Activated CD4-positive, alpha-beta T cell treated with anti-CD3 and anti-CD28 coated beads for 36 hours (primary cell): Measurements from ENCODE around the gene TIPARP. TPM values are rescaled to one million over a fixed set of nuclear protein-coding genes. Genes with fewer than 3 reads are reported as not detected.
A peak's percentile ranks its signal among the peaks of the same experiment; 100 is the strongest.
"Not testable (repeated sequence)": the region's sequence is repeated elsewhere in the genome, so short reads cannot be mapped to it uniquely, and the experiment has no call there.

ENCODE experiments used
- ATAC-seq: fragments of 200-7000 bp; cut with Tn5 transposase; one replicate; pipeline ENCODE4 v1.10.0; 2021; ENCODE audit warnings: mild to moderate bottlenecking, moderate library complexity
- CTCF ChIA-PET: fragments of 350-600 bp; sonication (Branson Sonifier 250); formaldehyde crosslinking; loops from one replicate; lab custom pipeline; 2021; ENCODE audit warnings: antibody characterized with exemption; lab: Charles Lee
- POLR2A ChIA-PET: fragments of 350-600 bp; sonication (Branson Sonifier 250); formaldehyde crosslinking; loops from one replicate; lab custom pipeline; 2021; ENCODE audit warnings: antibody characterized with exemption, inconsistent platforms; lab: Charles Lee
- DNase-seq: peaks from one replicate; pipeline ENCODE4 v3.0.0-alpha.2; 2020
- H3K27ac Mint-ChIP-seq: one replicate; pipeline ENCODE4 v1.8.0; 2021; ENCODE audit warnings: mixed read lengths
- H3K27me3 Mint-ChIP-seq: one replicate; pipeline ENCODE4 v1.8.0; 2021; ENCODE audit warnings: mixed read lengths
- H3K36me3 Mint-ChIP-seq: one replicate; pipeline ENCODE4 v1.8.0; 2021; ENCODE audit warnings: low read depth, mixed read lengths
- H3K4me1 Mint-ChIP-seq: one replicate; pipeline ENCODE4 v1.8.0; 2021; ENCODE audit warnings: mixed read lengths
- H3K4me3 Mint-ChIP-seq: one replicate; pipeline ENCODE4 v1.8.0; 2021; ENCODE audit warnings: mild to moderate bottlenecking, moderate library complexity, mixed read lengths
- H3K9me3 Mint-ChIP-seq: one replicate; pipeline ENCODE4 v1.8.0; 2021; ENCODE audit warnings: low read depth, mixed read lengths
- intact Hi-C, 2 experiments: fragments of 100-400 bp; cut with DNase I in 1 of 2; cut with micrococcal nuclease in 1 of 2; formaldehyde crosslinking; loops; one replicate each; pipeline versions ENCODE4 v1.14.2 to v1.15.1; 2022 to 2024; cut with DNase I, micrococcal nuclease
- total RNA-seq, 2 experiments: library from RNA; stranded (reverse); gene quantifications; one replicate each; pipeline ENCODE4 v1.2.3, GENCODE V29; 2021

Gene TIPARP
- total RNA-seq, 2 experiments from 2014 or later, result 18.5 to 23.5 TPM

- POLR2A ChIA-PET, H3K27me3 Mint-ChIP-seq, DNase-seq, CTCF ChIA-PET, H3K4me3 Mint-ChIP-seq, H3K4me1 Mint-ChIP-seq, ATAC-seq, intact Hi-C loops, H3K36me3 Mint-ChIP-seq, H3K9me3 Mint-ChIP-seq, H3K27ac Mint-ChIP-seq: not testable (repeated sequence)
Observed at GRCh38 chr3:156652661-156653060, 21.7 kb upstream of the TIPARP start.

GRCh38 chr3:156654834-156655233 is 19.6 kb upstream of the TIPARP start:
- no peaks in the 10 kb centered on the region for H3K9me3 Mint-ChIP-seq
- no peak overlapping the region for H3K4me3 Mint-ChIP-seq
- ChIA-PET POLR2A (no interaction called here), CTCF (interaction anchor here (0.6 to 0.9 kb wide), 2 partner anchors 11 to 56 kb away, joined by 3 to 4 read pairs; no protein-coding TSS in a partner anchor)
- ATAC-seq (no peak), DNase-seq (no peak)
- intact Hi-C loops, result no loop called here
- H3K27ac Mint-ChIP-seq, result no peak overlapping the region
- no peaks in the 10 kb centered on the region for H3K4me1 Mint-ChIP-seq
- H3K36me3 Mint-ChIP-seq, result no peaks in the 10 kb centered on the region
- H3K27me3 Mint-ChIP-seq, result no peaks in the 10 kb centered on the region

GRCh38 chr3:156655819-156656550 is 18.4 kb upstream of the TIPARP start:
- Mint-ChIP-seq H3K4me1 (no peaks in the 10 kb centered on the region), H3K4me3 (no peak overlapping the region), H3K36me3 (no peaks in the 10 kb centered on the region), H3K27ac (no peak overlapping the region), H3K27me3 (no peaks in the 10 kb centered on the region), H3K9me3 (no peaks in the 10 kb centered on the region)
- intact Hi-C loops, result no loop called here
- POLR2A ChIA-PET, result no interaction called here
- ATAC-seq (no peak), DNase-seq (no peak)
- CTCF ChIA-PET, result no interaction called here

GRCh38 chr3:156657440-156657839 is 16.9 kb upstream of the TIPARP start:
- Mint-ChIP-seq H3K27ac (no peak overlapping the region), H3K36me3 (no peaks in the 10 kb centered on the region), H3K4me1 (peaks cover 3% of the 10 kb centered on the region), H3K9me3 (no peaks in the 10 kb centered on the region), H3K27me3 (no peaks in the 10 kb centered on the region), H3K4me3 (no peak overlapping the region)
- no peak for DNase-seq
- no peak for ATAC-seq
- POLR2A ChIA-PET, result no interaction called here
- intact Hi-C loops, result no loop called here
- CTCF ChIA-PET, result no interaction called here

- H3K4me3 Mint-ChIP-seq, result no peak overlapping the region
- no peak for ATAC-seq
- no peak for DNase-seq
- H3K4me1 Mint-ChIP-seq, result peaks cover 3% of the 10 kb centered on the region
- H3K27ac Mint-ChIP-seq, result no peak overlapping the region
- no peaks in the 10 kb centered on the region for H3K27me3 Mint-ChIP-seq
- H3K9me3 Mint-ChIP-seq, result no peaks in the 10 kb centered on the region
- ChIA-PET POLR2A (no interaction called here), CTCF (no interaction called here)
- H3K36me3 Mint-ChIP-seq, result no peaks in the 10 kb centered on the region
- intact Hi-C loops, result no loop called here
Observed at GRCh38 chr3:156657862-156658731, 16.3 kb upstream of the TIPARP start.

- H3K4me3 Mint-ChIP-seq, result no peak overlapping the region
- H3K27me3 Mint-ChIP-seq, result no peaks in the 10 kb centered on the region
- no peaks in the 10 kb centered on the region for H3K9me3 Mint-ChIP-seq
- no peaks in the 10 kb centered on the region for H3K36me3 Mint-ChIP-seq
- ChIA-PET POLR2A (no interaction called here), CTCF (no interaction called here)
- intact Hi-C loops, result no loop called here
- peaks cover 3% of the 10 kb centered on the region for H3K4me1 Mint-ChIP-seq
- no peak for ATAC-seq
- no peak for DNase-seq
- H3K27ac Mint-ChIP-seq, result no peak overlapping the region
Observed at GRCh38 chr3:156658732-156659090, 15.7 kb upstream of the TIPARP start.

GRCh38 chr3:156659260-156659659 is 15.1 kb upstream of the TIPARP start:
- DNase-seq (no peak), ATAC-seq (no peak)
- CTCF ChIA-PET, result no interaction called here
- H3K27me3 Mint-ChIP-seq, result no peaks in the 10 kb centered on the region
- POLR2A ChIA-PET, result no interaction called here
- intact Hi-C loops, result no loop called here
- H3K27ac Mint-ChIP-seq, result no peak overlapping the region
- H3K36me3 Mint-ChIP-seq, result no peaks in the 10 kb centered on the region
- peaks cover 4% of the 10 kb centered on the region for H3K4me1 Mint-ChIP-seq
- no peaks in the 10 kb centered on the region for H3K9me3 Mint-ChIP-seq
- H3K4me3 Mint-ChIP-seq, result no peak overlapping the region

- Mint-ChIP-seq H3K4me3 (no peak overlapping the region), H3K4me1 (peaks cover 22% of the 10 kb centered on the region), H3K36me3 (no peaks in the 10 kb centered on the region), H3K9me3 (no peaks in the 10 kb centered on the region), H3K27me3 (no peaks in the 10 kb centered on the region), H3K27ac (no peak overlapping the region)
- intact Hi-C loops, result no loop called here
- ChIA-PET POLR2A (no interaction called here), CTCF (no interaction called here)
- ATAC-seq (no peak), DNase-seq (no peak)
Observed at GRCh38 chr3:156661155-156661554, 13.2 kb upstream of the TIPARP start.

- peaks cover 41% of the 10 kb centered on the region for H3K4me1 Mint-ChIP-seq
- H3K36me3 Mint-ChIP-seq, result no peaks in the 10 kb centered on the region
- intact Hi-C loops, result no loop called here
- POLR2A ChIA-PET, result no interaction called here
- no peak overlapping the region for H3K4me3 Mint-ChIP-seq
- CTCF ChIA-PET, result interaction anchor here (0.6 kb wide), 2 partner anchors 46 to 80 kb away, joined by 3 to 5 read pairs; no protein-coding TSS in a partner anchor
- H3K9me3 Mint-ChIP-seq, result no peaks in the 10 kb centered on the region
- DNase-seq, result no peak
- no peaks in the 10 kb centered on the region for H3K27me3 Mint-ChIP-seq
- peak overlapping the region; percentile 62 for H3K27ac Mint-ChIP-seq
- ATAC-seq, result no peak
Observed at GRCh38 chr3:156664011-156664830, 10.2 kb upstream of the TIPARP start.

- ChIA-PET POLR2A (no interaction called here), CTCF (interaction anchor here (0.6 to 0.7 kb wide), 3 partner anchors 81 to 108 kb away, joined by 3 to 5 read pairs (median 4); no protein-coding TSS in a partner anchor)
- Mint-ChIP-seq H3K4me3 (no peak overlapping the region), H3K27me3 (no peaks in the 10 kb centered on the region), H3K36me3 (no peaks in the 10 kb centered on the region), H3K27ac (peak overlapping the region; percentile 62), H3K4me1 (peaks cover 41% of the 10 kb centered on the region), H3K9me3 (no peaks in the 10 kb centered on the region)
- DNase-seq (no peak), ATAC-seq (peak; percentile 57)
- intact Hi-C loops, result no loop called here
Observed at GRCh38 chr3:156664831-156665178, 9.6 kb upstream of the TIPARP start.

- no peaks in the 10 kb centered on the region for H3K36me3 Mint-ChIP-seq
- H3K4me3 Mint-ChIP-seq, result no peak overlapping the region
- H3K27ac Mint-ChIP-seq, result peak overlapping the region; percentile 62
- ChIA-PET POLR2A (no interaction called here), CTCF (interaction anchor here (0.7 kb wide), 2 partner anchors 87 to 108 kb away, joined by 3 to 4 read pairs; no protein-coding TSS in a partner anchor)
- intact Hi-C loops, result no loop called here
- DNase-seq (no peak), ATAC-seq (no peak)
- H3K9me3 Mint-ChIP-seq, result no peaks in the 10 kb centered on the region
- H3K27me3 Mint-ChIP-seq, result no peaks in the 10 kb centered on the region
- H3K4me1 Mint-ChIP-seq, result peaks cover 42% of the 10 kb centered on the region
Observed at GRCh38 chr3:156665291-156665690, 9.1 kb upstream of the TIPARP start.
